ENCODE data around the gene CLEC2A.

The CLEC2A gene

DNA sequence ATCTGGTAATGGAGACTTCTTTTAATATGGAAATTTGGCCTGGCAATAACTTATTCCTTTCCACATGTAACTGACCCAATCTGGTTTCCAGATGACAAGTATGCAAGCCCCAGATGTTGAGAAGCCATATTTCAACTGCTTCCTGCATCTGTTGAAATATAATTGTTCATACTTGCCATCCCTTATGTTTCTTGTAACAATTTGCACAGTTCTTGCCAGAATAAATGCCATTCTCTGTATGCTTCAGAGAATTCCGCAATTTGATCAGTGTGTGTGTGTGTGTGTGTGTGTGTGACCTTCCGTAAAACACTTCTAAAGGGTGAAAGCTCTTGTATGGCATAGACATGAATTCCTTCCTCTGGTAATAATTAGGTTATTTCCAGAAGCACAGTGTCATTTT, 1.8 kb upstream of the CLEC2A start:
- DNase-seq = no peak

DNA sequence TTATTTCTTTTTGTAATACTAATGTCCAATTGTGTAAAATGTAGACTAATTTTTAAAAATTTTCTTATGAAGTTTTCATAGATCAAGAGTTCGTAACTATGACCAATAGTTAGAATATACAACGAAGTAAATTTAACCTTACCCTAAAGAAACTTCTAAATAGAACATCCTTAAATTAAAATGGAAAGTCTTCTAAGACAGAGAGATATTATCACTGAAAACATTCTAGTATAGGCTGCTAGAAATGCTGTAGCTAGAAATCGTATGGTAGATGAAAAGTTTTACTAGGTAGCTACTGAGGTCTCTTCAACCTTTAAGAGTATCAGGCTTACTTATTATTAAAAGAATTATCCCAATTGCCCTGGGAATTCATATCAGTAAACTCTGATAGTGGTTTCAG, 925 bp downstream of the CLEC2A start:
- DNase-seq = no peak

DNA sequence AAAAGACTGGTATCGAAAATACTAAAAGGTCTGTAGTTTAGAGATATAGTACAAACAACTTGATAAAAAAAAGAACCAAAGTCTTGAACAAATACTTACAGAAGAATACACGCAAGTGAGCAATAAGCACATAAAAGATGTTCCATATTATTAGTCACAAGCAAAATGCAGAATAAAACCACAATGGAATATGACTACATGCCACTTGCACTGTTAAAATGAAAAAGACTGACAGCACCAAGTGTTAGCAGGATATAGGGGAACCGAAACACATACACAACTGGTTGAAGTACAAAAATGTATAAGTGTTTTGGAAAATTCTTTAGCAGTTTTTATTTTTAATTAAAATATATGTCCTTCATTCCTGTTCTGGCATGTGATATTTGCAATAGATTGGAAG, 3.6 kb downstream of the CLEC2A start:
- DNase-seq = no peak

DNA sequence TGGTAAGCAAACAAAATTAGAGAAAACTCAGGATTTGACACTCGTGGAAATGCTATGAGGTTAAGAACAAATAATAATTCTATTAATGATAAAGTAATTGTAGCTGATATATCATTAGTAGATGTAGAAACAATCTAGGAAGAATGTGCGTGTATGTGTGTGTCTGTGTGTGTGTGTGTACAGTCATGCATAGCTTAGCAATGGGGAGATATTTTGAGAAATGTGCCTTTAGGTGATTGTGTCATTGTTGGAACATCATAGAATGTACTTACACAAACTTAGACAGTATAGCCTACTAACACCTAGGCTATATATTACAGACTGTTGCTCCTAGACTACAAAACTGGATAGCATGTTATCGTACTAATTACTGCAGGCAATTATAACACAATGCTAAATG, 5.3 kb downstream of the CLEC2A start:
- no peak for DNase-seq

DNA sequence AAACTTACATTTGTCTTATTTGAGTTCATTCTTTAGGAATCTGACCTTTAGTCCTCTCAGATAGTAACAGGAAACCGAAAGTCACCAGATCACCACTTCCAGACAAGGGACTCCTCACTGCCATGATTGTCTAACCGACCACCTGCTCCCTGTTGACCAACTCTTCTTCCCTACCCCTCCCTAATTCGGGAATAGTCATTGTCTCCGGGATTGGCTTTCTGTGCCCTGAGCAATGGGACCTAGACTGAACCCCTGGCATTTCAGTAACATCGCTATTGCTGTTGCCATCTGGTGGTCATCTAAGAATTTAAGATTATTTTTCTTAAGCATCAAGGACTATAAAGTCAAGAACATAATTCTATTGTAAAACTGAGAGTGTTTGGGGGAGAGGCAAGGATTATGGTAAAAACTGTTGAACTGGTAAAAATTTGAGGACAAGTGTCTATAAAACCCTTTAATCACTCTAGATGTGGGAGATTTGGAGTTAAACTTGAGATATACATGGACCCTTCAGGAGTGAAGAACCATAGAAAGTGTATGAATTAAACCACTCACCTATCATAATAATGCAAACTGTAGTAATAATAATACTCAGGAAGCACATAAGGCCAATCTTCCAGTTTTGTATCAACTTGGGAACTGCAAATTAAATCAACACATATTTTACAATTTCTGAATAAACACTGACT, 6.3 kb downstream of the CLEC2A start:
- DNase-seq = peak in 1 of 2 experiments; percentile 3

DNA sequence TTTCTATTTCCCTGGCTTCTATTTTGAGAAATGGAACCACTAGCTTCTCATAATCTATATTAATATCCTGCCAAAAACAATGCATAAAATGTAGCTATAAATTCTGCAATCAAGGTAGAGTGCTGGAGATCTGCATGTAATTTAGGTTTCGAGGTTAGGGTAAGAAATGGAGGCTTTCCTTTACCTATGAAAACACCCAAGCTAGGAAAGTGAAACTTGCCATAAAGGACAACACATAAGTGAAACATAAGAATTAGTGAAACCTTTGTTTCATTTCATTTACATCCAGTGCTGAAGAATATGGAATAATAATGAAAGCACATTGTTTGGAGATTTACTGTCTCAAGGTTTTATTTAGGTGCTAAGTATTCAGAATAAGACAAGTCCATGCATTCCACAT, 9.7 kb downstream of the CLEC2A start:
- DNase-seq = no peak

DNA sequence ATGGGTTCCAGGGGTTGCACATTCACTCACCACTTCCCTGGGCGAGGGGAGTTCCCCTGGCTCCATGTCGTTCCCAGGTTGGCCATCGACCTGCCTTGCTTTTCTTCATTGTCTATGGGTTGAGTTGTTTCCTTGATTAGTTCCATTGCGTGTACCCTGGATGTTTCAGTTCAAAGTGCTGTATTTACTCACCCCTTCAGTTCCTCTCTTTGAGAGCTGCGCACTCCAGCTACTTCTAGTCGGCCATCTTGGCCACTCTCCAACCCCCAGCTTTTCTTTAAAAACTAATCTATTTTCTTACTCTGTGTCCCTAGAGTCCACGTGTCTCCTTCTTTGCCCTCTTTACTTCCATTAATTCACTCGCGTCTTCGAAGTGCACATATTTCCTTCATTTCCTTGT, 11.7 kb downstream of the CLEC2A start:
- DNase-seq = no peak

DNA sequence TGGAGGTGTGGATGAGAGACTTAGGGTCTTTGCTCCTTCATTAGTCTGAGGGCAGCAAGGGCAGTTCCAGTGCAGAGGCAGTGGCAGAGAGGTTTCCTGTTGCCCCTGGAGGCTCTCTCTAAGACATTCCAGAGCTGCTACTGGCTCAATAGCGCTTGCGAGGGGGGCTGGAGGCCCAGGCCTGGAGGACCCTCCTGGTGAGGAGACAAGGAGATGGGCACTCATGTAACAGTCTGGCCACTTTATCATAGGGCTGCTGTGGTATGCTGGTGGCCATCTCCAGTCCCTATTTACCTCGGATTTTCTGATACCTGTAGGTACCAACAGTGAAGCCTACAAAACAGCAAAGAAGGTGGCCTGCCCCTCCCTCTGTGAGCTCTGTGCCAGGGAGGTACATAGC, 12.7 kb downstream of the CLEC2A start:
- no peak for DNase-seq

DNA sequence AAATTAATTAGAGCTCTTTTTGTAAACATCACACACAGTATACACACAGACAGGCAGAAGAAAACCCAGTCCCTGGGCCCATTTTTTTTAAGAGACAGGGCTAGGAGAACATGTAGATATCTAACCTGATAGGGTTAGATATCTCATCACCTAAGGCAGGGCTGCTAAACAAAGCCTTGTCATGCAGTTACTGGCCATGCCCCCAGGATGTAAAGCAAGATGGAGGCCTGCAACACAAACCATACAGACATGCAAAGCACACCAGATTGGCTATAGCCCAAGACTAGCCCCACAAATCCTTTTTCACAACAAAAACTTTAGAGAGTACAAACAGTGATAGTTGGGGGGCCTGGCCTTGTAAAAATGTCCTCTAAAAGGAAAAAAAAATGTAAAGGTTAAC, 20.5 kb downstream of the CLEC2A start:
- no peak for DNase-seq

DNA sequence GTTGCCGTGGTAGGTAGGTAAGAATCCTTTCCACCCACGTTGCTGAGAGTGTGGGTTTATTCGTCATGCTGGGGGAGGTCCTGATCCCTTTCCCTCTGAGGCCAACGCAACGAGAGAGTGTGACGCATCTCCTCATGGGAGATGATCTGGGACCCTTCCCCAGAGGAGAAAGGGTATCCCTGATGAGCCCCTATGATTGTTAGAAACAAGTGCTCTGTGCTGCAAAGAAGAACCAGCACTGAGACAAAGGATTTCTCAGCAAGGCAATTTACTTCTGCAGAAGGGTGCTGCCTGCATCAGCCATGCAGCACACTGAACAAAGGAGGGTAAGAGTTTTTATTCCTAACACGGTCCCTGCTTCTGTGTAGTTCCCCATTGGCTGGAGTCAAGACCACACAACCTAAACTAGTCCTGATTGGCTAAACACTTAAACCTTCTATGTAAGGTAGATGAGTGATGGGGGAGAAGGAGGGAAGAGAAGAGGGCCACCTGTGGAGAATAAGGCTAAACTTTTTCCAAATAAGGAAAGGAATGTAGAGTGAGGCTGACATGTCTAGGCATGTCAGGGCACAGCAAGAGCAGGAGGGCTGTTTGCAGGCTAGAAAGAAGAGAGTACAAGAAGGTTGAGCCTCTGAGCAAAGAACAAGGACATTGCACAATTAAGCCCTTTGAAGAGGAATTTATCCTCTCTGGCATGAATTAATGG, 21.3 kb downstream of the CLEC2A start:
- no peak for DNase-seq

DNA sequence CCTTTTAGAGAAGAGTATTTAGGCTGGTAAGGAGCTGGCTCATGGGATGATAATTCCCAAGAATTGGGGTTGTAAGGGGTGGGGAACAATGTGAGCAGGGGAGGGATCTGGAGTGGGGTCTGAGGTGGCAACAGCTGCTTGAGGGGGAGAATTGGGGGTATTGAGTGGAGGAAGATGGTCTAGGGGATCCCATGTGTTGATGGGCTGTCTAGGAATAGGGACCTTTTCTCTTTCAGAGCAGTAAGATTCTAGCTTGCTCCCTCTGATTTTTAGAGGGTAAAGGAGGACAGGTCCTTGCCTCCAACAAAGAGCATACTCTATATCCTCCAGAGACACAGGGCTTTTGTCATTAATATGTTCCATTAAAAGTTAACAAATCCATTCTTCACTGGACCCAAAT, 22.4 kb downstream of the CLEC2A start:
- DNase-seq = no peak

DNA sequence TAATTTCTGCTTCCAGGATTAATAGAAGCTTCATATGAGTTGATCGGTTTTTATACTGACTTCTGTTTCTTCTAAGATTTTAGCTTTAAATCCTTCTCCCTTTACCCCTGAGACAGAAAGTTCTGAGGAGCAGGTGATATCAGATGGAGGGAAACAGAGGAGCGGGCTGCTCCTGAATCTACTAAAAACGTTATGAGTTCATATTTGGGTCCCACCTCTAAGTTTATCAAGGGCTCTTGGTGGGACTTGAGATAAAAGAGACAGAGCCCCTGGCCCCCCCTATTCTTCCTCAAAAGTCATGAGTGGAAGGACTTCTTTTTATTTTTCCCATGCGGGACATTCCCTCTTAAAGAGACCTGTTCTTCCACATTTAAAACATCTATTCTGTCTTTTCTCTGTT, 23.8 kb downstream of the CLEC2A start:
- no peak for DNase-seq

DNA sequence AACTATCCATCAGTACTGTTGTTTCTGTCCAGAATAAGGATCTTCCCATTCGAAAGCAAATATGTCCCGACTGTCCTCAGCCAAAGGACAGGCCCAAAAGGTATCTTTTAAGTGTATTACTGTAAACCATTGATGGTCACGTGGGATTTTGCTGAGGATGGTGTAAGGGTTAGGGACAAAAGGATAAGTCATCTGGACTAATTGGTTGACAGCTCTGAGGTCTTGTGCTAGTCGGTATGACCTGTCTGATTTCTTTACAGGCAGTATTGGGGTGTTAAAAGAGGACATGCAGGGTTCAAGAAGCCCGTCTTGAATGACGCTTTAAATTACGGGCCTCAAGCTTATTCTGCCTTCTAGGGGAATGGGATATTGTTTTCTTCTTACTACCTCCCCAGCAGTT, 24.4 kb downstream of the CLEC2A start:
- no peak for DNase-seq

DNA sequence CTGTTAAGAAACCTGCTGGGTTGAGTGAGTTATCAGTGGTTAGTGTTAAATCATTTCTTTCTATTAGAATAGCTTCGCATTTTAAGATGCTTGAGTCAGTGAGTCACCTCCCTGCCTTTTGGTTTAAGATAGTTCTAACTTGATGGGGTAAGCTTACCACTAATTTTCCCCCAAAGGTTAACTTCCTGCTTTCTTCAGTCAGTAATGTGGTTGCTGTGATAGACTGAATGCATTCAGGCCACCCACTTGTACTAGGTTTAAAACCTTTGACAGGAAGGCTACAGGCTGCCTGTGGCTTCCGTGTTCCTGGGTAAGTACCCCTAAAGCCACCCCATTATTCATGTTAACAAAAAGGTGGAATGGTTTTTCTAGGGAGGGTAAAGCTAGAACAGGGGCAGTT, 25.3 kb downstream of the CLEC2A start:
- DNase-seq = peak; percentile 7 to 10

DNA sequence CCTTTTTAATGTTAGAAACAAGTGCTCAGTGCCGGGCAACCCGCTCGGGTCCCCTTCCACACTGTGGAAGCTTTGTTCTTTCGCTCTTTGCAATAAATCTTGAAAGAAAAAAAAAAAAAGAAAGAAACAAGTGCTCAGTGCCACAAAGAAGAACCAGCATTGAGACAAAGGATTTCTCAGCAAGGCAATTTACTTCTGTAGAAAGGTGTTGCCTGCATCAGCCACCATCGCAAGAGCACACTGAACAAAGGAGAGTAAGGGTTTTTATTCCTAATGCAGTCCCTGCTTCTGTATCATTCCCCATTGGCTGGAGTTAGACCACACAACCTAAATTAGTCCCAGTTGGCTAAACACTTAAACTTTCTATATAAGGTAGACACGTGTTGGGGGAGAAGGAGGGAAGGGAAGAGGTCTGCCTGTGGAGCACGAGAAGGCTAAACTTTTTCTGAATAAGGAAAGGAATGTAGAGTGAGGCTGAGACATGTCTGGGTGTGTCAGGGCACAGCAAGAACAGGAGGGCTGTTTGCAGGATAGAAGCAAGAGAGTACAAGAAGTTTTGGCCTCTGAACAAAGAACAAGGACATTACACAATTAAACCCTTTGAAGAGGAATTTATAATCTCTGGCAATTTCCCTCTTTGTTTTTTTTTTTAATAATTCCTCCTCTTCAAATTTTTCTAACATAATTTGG, 29.5 kb downstream of the CLEC2A start:
- no peak for DNase-seq

DNA sequence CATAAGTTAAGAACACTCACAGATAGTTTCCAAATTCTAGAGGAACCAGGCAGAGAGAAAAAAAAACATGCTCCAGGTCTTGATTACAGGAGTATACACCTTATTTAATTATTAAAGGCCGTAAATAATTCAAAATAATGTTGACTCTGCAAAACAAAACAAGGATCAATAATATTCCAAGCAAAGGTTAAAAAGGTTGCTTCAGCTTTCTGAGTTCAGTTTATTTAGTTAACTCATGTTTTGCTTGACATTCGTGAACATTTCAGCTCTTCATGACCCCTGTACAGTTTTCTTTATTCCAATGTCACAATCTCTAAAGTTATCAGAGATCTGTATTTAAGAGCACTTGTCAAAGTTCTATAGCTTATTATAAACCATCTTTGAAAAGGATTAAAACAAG, 31.2 kb downstream of the CLEC2A start:
- no peak for DNase-seq

DNA sequence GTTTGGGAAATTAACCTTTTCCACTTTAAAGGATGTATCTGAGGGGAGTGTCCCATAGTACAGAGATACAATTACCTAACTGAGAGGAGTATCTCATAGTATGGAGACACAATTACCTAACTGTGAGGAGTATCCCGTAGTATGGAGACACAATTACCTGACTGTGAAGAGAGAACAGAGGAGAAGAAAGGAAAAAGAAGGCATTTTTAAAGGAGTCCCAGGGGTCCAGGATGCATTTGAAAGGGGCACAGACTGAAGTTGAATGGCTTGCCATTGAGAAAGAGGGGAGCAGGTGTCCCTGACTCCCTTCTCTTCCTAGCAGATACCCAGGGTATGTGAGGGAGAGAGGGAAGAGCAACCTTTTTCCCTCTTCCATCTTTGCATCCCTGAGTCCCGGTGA, 33.0 kb downstream of the CLEC2A start:
- DNase-seq = no peak

DNA sequence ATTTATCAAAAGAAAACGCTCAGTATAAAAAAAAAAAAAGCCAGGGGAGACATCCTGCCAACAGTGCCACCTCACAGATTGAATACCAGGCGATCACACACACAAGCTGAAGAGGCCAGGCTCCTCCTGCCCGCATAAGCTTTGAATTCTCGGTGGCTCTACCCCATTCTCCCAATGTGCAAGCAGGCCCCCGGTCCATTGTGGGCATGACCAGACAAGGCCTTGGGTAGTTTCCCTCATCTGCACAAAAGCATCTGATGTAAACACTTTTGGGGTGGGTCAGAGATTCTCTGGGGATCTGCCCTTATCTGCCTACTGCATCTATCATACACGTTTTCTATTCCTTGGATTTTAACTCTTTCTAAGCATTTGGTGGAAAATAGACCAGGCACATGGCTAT, 34.6 kb downstream of the CLEC2A start:
- no peak for DNase-seq

DNA sequence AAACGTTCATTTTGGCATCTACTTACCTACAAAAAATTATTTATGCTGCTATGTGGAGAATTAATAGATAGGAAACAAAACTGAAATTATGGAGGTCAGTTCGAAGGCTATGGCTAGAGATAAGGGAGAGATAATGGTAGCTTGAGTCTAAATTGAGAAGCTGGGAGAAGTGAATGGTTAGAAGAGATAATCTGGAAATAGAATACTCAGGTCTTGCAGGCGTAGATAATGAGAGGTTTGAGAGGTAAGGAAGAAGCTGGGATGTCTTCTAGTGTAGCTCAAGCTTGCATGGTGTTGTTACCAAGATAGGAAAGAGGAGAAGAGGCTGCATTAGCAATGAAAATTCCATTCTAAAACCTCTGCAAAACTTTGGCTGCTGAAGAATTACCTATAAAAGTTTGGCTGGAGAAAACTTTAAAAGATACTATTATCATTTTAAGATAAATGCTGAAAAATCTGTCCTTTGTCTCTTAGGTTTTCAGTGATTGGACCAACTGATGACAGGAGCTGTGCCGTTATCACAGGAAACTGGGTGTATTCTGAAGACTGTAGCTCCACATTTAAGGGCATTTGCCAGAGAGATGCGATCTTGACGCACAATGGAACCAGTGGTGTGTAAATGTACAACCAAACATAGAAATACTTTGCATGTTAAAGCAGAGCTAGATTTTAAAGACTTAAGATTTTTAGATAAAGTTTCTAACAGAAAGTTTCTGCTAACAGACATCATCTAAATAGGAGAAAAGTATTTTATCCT, 36.8 kb downstream of the CLEC2A start:
- DNase-seq = no peak

DNA sequence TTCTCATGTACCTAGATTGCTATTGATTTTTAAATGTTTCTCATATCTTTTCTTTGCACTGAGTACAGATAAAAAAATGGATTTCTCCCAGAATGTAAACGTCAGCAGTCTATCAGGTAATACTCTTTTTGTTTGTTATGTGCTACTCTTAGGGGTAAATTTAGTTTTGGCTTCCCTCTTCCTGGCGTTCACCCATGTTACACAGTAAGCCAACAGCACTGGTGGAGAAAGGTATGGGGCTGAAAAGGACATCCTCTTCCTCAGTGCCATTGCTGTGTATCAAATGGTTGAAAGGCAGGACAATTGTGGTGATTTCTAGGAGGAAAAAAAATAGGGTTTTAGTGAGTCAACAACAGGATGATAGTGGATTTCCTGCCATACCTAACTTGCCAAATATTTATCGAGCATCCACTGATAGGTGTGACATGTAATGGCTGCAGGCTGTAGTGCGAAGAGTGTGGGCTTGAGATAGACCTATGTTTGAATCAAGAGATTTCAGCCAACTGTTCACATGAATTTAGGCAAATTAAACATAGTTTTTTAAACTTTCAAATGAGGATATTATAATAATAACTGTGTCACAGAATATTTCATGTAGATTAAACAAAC, 43.4 kb downstream of the CLEC2A start:
- no peak for DNase-seq

DNA sequence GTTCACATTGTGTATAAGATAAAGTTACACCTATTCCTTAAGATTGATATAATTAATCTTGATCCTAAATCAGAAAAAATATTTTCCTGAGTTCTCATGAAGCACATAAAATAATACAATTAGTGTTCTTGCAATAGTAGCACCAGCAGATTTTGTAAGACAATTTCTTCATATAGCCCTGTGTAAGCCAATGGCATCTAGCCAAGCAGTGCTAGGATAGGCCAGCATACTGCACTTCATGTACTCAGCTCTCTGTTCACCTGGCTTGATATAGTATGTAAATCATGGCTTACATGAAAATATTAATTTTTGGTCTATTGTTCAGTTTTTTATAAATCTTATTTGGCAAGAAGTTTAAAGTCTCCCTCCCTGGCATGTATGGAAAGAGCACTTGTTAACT, 49.0 kb downstream of the CLEC2A start:
- DNase-seq = no peak

DNA sequence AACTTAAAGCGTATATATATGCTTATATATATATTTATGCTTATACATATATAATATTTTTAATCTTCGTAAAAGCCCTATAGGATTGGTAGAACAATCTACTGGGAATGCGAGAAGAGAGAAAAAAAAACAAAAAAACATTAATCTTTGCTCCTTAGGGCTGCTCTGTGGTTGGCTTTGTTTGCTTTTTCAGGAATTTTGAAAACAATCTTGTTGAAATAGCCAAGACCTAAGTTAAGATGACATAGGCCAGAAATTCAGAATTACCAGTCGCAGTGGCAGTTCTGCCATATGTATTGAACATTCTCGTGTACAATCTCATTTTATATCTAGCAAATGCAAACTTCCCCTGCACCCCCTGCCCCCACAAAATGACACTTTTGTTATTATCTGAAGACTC, 50.2 kb downstream of the CLEC2A start:
- DNase-seq = no peak

DNA sequence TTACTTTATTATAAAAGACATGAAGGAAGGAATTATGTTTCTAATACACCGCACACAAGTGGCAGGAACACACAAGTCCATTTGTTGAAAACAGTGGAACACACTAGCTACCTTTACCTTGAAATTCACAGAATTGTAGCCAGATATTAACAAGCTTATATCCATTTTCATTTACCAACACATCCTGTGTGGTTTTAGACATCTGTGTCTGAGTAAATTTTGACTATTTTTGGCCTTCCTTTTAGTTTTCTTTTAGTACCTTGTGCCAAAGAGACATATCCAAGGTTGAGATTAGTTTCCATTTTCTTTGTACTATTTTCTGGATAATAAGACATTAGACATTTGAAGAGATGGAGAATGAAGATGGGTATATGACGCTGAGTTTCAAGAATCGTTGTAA, 50.9 kb downstream of the CLEC2A start, which contains the start of gene KLRF2:
TSS of gene KLRF2 (plus strand) at position 244 of the 400 bp plus-strand sequence. CDS start at position 351, 107 bp downstream.
- DNase-seq = no peak

Data from activated CD4-positive, alpha-beta T cell treated with anti-CD3 and anti-CD28 coated beads, Interleukin-2, amount 50 U/mL, for 4 hours (primary cell).